PC-3 (cell line): ENCODE measurements around the gene USP20. TPM values are rescaled to one million over a fixed set of nuclear protein-coding genes. Genes with fewer than 3 reads are reported as not detected.

ENCODE experiments used
- ATAC-seq: fragments of 200-7000 bp; cut with Tn5 transposase; 2 replicates; pipeline ENCODE4 v1.9.1; 2020; ENCODE audit warnings: mild to moderate bottlenecking, moderate library complexity
- BruUV-seq: library from RNA; stranded (reverse); fragments of 400-500 nt; replicated peaks from 2 replicates; lab custom pipeline; 2021; lab: Mats Ljungman, UMichigan
- CTCF ChIA-PET: fragments of 300-600 bp; sonication (Branson Sonifier 250); formaldehyde crosslinking; loops from one replicate; lab custom pipeline; 2022; ENCODE audit warnings: antibody characterized with exemption; lab: Charles Lee
- POLR2A ChIA-PET: fragments of 300-600 bp; sonication (Branson Sonifier 250); formaldehyde crosslinking; loops from one replicate; lab custom pipeline; 2022; ENCODE audit warnings: antibody characterized with exemption; ENCODE audit not compliant: unreplicated experiment; lab: Charles Lee
- DNase-seq: peaks from one replicate; pipeline ENCODE4 v3.0.0-alpha.2; 2015
- H2AFZ ChIP-seq: fragments of 300-600 bp; sonication (generic); 2 replicates; pipeline ENCODE4 v1.6.0; 2016; ENCODE audit warnings: antibody characterized with exemption, low read length
- H3F3A ChIP-seq: fragments of 300-600 bp; sonication (generic); one replicate; pipeline ENCODE4 v1.6.0; 2017; ENCODE audit warnings: antibody characterized with exemption, low read length, control low read depth, mild to moderate bottlenecking; ENCODE audit not compliant: unreplicated experiment
- H3K27ac ChIP-seq: fragments of 300-600 bp; sonication (generic); 2 replicates; pipeline ENCODE4 v1.5.1; 2016; ENCODE audit warnings: mild to moderate bottlenecking, low read length
- H3K27me3 ChIP-seq: fragments of 300-600 bp; sonication (generic); 2 replicates; pipeline ENCODE4 v1.6.1; 2016; ENCODE audit warnings: low read length, mixed read lengths
- H3K36me3 ChIP-seq: fragments of 300-600 bp; sonication (generic); 2 replicates; pipeline ENCODE4 v1.6.1; 2016; ENCODE audit warnings: low read depth, mixed run types, low read length, mixed read lengths
- H3K4me1 ChIP-seq: fragments of 300-600 bp; sonication (generic); 2 replicates; pipeline ENCODE4 v1.5.1; 2016; ENCODE audit warnings: low read length; ENCODE audit not compliant: insufficient read depth
- H3K4me2 ChIP-seq: fragments of 300-600 bp; sonication (generic); 2 replicates; pipeline ENCODE4 v1.6.0; 2016; ENCODE audit warnings: low read length
- H3K4me3 ChIP-seq: fragments of 300-600 bp; sonication (generic); 2 replicates; pipeline ENCODE4 v1.5.1; 2016; ENCODE audit warnings: mild to moderate bottlenecking, low read length, mixed read lengths
- H3K79me2 ChIP-seq: fragments of 300-600 bp; sonication (generic); 2 replicates; pipeline ENCODE4 v1.6.1; 2017; ENCODE audit warnings: low read length, mixed read lengths
- H3K9ac ChIP-seq: fragments of 300-600 bp; sonication (generic); 2 replicates; pipeline ENCODE4 v1.6.0; 2016; ENCODE audit warnings: mild to moderate bottlenecking, low read length
- H3K9me2 ChIP-seq: fragments of 300-600 bp; sonication (generic); replicated peaks from 2 replicates; pipeline ENCODE4 v1.6.1; 2016; ENCODE audit warnings: mixed run types, low read length, mixed read lengths
- H3K9me3 ChIP-seq: fragments of 300-600 bp; sonication (generic); 2 replicates; pipeline ENCODE4 v1.6.1; 2016; ENCODE audit warnings: low read length, mixed read lengths
- H4K20me1 ChIP-seq: fragments of 300-600 bp; sonication (generic); 2 replicates; pipeline ENCODE4 v1.6.1; 2016; ENCODE audit warnings: low read length, mixed read lengths
- EZH2 ChIP-seq: fragments of 300-600 bp; sonication (generic); IDR thresholded peaks from one replicate; pipeline ENCODE4 v1.6.1; 2017; ENCODE audit warnings: antibody characterized with exemption, mild to moderate bottlenecking, low read length; ENCODE audit not compliant: unreplicated experiment
- EZH2phosphoT487 ChIP-seq: fragments of 300-600 bp; sonication (generic); IDR thresholded peaks from 2 replicates; pipeline ENCODE4 v1.6.1; 2018; ENCODE audit warnings: mild to moderate bottlenecking, antibody characterized with exemption, low read length, borderline replicate concordance
- intact Hi-C: fragments of 100-400 bp; cut with micrococcal nuclease; formaldehyde crosslinking; loops from 2 replicates; pipeline ENCODE4 v1.9.0; 2023
- total RNA-seq: library from RNA; depleted of rRNA; stranded (reverse); fragments of >200 nt; gene quantifications from 2 replicates; pipeline ENCODE4 v1.2.3, GENCODE V29; 2014
- TF ChIP-seq, protein P1 (sequence below): fragments of 300-600 bp; sonication (generic); conservative IDR thresholded peaks from 2 replicates; pipeline ENCODE4 v1.5.1; 2017; ENCODE audit warnings: antibody characterized with exemption, low read depth, mild to moderate bottlenecking, low read length

Gene USP20
- total RNA-seq, 1 experiment from 2014 or later, result 15.0 TPM

DNA sequence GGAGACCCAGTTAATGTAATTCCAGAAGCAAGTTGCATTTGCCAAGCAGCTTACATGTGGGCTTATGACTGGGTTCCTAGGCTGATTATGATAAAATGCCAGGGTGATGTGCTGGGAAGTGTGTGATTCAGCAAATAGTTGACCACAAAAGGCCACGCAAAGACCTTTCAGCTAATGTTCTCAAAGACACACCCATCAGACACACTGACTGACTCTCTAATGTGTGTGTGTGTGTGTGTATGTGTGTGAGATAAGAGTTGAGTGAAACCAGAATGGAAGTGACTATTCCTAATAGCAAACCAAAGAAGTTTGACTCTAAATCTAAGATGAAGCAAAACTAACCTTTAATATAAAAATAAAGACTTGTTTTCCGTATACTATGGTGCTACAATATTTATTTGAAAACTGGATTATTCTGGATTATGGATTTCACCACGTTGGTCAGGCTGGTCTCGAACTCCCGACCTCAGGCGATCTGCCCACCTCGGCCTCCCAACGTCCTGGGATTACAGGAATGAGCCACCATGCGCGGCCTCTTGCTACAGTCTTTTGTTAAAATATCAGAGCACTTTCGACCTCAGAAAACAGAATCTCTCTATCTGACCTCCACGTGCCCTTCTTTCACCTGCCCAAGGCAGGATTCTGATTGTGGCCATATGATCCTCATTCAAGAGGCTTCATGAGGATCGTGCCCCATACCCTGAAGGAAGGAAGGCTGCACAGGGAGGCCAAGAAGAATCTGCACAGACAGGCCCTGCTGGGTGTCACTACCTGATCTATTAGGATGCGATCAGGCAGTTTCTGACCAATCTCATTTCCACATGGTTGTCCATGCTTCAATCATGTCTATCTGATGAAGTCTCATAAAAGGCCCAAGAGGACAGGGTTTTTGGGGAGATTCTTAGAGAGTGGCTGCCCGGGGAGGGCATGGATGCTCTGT, 75.6 kb downstream of the USP20 start:
- TF ChIP-seq EZH2phosphoT487 (no peak), EZH2 (no peak)
- TF ChIP-seq, protein P1, sequence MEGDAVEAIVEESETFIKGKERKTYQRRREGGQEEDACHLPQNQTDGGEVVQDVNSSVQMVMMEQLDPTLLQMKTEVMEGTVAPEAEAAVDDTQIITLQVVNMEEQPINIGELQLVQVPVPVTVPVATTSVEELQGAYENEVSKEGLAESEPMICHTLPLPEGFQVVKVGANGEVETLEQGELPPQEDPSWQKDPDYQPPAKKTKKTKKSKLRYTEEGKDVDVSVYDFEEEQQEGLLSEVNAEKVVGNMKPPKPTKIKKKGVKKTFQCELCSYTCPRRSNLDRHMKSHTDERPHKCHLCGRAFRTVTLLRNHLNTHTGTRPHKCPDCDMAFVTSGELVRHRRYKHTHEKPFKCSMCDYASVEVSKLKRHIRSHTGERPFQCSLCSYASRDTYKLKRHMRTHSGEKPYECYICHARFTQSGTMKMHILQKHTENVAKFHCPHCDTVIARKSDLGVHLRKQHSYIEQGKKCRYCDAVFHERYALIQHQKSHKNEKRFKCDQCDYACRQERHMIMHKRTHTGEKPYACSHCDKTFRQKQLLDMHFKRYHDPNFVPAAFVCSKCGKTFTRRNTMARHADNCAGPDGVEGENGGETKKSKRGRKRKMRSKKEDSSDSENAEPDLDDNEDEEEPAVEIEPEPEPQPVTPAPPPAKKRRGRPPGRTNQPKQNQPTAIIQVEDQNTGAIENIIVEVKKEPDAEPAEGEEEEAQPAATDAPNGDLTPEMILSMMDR, result no peak
- no peaks in the 10 kb centered on the region for H4K20me1 ChIP-seq
- H3K27ac ChIP-seq, result peak overlapping the region; percentile 62
- intact Hi-C loops, result no loop called here
- ATAC-seq (peak; percentile 98), DNase-seq (peak; percentile 95)
- no peaks in the 10 kb centered on the region for H3K9me2 ChIP-seq
- H3K4me3 ChIP-seq, result no peak overlapping the region
- peak overlapping the region; percentile 38; the same call in 1 of the 2 replicates for H3K9ac ChIP-seq
- peaks cover 15% of the 10 kb centered on the region for H3K4me1 ChIP-seq
- BruUV-seq, result no TSS peak
- H3K36me3 ChIP-seq, result no peaks in the 10 kb centered on the region
- no peaks in the 10 kb centered on the region for H3K79me2 ChIP-seq
- ChIA-PET CTCF (interaction anchor here (0.8 kb wide), 1 partner anchor 31 kb away, joined by 3 read pairs; no protein-coding TSS in a partner anchor), POLR2A (interaction anchor here (0.7 kb wide), 1 partner anchor 475 kb away, joined by 3 read pairs; no protein-coding TSS in a partner anchor)
- H3F3A ChIP-seq, result no peaks in the 10 kb centered on the region
- no peaks in the 10 kb centered on the region for H3K9me3 ChIP-seq
- peak overlapping the region; percentile 14; the same call in 1 of the 2 replicates for H3K4me2 ChIP-seq
- no peaks in the 10 kb centered on the region for H3K27me3 ChIP-seq
- no peak overlapping the region for H2AFZ ChIP-seq

DNA sequence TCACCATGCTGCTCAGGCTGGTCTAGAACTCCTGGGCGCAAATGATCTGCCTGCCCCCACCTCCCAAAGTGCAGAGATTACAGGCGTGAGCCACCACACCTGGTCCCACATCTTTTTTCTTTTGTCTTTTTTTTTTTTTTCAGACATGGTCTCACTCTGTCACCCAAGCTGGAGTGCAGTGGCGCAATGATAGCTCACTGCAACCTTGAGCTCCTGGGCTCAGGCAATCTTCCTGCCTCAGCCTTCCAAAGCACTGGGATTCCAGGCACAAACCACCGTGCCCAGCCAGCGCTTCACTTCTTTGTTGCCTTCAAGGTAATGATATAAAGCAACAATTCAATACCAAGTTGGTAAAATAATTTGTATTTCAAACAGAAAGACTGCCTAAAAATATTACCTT, 78.8 kb downstream of the USP20 start:
- no peak for DNase-seq
- TF ChIP-seq EZH2phosphoT487, result no peak
- TF ChIP-seq, protein P1, result no peak
- no peak for TF ChIP-seq EZH2
- ATAC-seq, result no peak
- H3K79me2 ChIP-seq, result no peaks in the 10 kb centered on the region
- no peak overlapping the region for H3K27ac ChIP-seq
- H3K27me3 ChIP-seq, result no peaks in the 10 kb centered on the region
- H3F3A ChIP-seq, result no peaks in the 10 kb centered on the region
- no peak overlapping the region for H3K4me3 ChIP-seq
- no peaks in the 10 kb centered on the region for H3K9me3 ChIP-seq
- no peak overlapping the region for H2AFZ ChIP-seq
- H3K36me3 ChIP-seq, result no peaks in the 10 kb centered on the region
- peaks cover 15% of the 10 kb centered on the region for H3K4me1 ChIP-seq
- no peak overlapping the region for H3K9ac ChIP-seq
- H4K20me1 ChIP-seq, result no peaks in the 10 kb centered on the region
- POLR2A ChIA-PET, result no interaction called here
- no peaks in the 10 kb centered on the region for H3K9me2 ChIP-seq
- CTCF ChIA-PET, result no interaction called here
- no TSS peak for BruUV-seq
- H3K4me2 ChIP-seq, result no peak overlapping the region
- intact Hi-C loops, result no loop called here

GRCh38 chr9:129916707-129917106, 81.4 kb downstream of the USP20 start:
- no peak overlapping the region for H3K27ac ChIP-seq
- no peaks in the 10 kb centered on the region for H3K36me3 ChIP-seq
- POLR2A ChIA-PET, result no interaction called here
- no peak overlapping the region for H3K4me3 ChIP-seq
- CTCF ChIA-PET, result no interaction called here
- TF ChIP-seq, protein P1, result no peak
- no peak for TF ChIP-seq EZH2
- TF ChIP-seq EZH2phosphoT487, result no peak
- intact Hi-C loops, result no loop called here
- ATAC-seq (no peak), DNase-seq (no peak)
- H3K79me2 ChIP-seq, result no peaks in the 10 kb centered on the region
- no peaks in the 10 kb centered on the region for H3K27me3 ChIP-seq
- BruUV-seq, result no TSS peak
- no peaks in the 10 kb centered on the region for H3K9me3 ChIP-seq
- H4K20me1 ChIP-seq, result no peaks in the 10 kb centered on the region
- H3K9ac ChIP-seq, result no peak overlapping the region
- H3K9me2 ChIP-seq, result no peaks in the 10 kb centered on the region
- H3K4me2 ChIP-seq, result no peak overlapping the region
- no peak overlapping the region for H2AFZ ChIP-seq
- H3K4me1 ChIP-seq, result no peaks in the 10 kb centered on the region
- no peaks in the 10 kb centered on the region for H3F3A ChIP-seq
